A204.1 (cell line): ENCODE measurements around the gene RHBDF1.

Experiments
- FAIRE-seq: peaks from 2 replicates; lab custom pipeline; 2012; peaks lifted over from hg19 to GRCh38; lab: Jason Lieb, UNC

RHBDF1 gene

DNA sequence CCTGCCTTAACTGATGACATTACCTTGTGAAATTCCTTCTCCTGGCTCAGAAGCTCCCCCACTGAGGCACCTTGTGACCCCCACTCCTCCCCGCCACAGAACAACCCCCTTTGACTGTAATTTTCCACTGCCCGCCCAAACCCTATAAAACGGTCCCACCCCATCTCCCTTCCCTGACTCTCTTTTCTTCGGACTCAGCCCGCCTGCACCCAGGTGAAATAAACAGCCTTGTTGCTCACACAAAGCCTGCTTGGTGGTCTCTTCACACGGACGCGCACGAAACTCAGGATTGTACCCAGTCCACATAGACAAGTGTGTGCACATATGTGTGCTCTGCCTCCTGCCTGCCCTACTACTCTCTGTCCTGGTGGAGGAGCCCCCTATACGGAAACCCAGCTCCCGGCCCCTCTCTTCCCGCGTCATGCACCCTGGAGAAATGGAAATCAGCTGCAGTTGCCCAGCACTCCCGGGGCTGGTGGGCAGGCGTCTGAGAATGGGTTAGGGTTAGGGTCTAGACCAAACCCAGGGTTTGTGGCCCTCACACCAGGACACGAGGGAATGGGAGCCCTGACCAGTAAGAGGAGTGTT lies 2.4 kb upstream of the RHBDF1 start:
- no peak for FAIRE-seq

DNA sequence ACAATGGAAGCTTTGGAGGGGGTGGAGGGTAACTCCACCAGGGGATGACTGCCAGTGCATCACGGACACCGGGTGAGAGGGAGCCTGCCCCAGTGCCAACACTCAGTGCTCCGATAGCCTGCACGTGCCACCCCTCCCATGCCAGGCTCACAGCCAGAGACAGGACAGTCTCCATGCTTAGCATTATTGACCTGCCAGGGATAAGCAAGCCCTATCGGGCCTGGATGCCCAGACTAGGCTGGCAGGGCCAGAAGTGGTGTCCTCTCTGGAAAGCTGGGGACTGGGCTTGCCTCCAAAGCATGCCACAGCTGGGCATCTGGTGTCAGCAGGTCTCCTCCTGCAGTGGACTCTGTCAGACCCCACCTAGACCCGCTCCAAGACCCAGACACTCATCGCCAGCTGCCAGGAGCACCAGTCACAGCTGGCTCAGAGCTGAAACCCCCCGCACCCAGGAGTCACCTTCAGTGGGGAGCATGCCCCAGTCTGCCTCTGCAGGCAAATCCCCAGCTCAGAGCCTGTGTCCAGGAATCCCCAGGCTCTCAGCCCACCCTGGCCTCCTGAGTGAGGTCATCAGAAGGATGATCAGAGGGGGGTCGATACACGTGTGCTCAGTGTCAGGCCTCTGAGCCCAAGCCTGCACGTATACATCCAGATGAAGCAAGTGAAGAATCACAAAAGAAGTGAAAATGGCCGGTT lies 1.8 kb upstream of the RHBDF1 start:
- FAIRE-seq: no peak

DNA sequence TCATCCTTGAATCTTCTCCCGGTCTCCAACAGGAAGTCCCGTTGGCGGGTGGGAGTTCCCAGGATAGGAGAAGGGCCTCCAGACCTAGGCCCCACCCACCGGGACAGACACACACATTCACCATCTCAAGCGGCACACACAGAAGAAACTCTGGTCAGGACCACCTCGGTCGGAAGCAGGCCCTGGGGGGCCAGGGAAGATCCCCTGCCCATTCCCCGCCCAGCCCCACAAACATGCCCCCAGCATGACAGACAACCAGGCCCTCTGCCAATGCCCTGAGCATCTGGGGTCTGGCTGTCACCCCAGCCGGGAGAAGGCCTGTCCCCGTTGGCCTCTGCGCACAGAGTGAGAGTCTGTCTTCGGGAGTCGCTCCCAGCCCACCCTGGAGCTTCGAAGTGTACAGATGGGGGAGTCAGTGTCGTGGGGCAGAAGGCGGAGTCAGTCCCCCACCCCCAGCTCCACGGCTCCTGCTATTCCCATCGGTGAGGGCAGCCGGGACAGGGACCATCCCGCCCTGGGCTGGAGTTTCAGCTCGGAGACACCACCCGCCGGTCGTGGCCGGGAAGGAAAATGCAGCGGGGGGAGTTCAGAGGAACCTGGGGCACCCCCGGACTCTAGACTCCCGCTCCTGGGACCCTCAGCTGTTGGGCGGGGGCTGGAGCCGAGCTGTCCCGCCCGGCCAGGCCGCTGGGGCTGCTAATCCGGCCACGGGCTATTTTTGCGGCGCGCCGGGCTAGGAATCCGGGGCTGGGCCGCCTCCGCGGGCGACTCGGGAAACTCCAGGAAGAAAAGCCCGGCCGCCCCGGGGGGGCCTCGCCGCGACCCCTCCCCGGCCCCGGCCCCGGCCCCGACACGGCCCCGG lies 660 bp downstream of the RHBDF1 start:
- FAIRE-seq: peak; percentile 52

DNA sequence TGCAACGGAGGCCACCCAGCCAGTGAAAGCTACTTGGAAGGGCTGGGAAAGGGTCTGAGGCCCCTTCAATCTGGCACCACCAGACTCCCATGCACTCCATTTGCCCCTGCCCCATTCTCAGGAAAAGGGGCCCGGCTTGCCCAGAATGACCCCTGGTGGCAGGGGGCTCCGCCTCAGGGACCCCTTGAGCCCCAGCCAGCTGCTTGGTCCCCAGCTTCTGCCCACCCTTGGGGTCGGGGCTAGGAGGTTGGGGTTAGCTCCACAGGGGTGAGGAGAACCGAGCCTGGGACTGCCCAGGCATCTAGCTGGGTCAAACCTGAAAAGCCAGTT lies 1.3 kb downstream of the RHBDF1 start:
- no peak for FAIRE-seq

DNA sequence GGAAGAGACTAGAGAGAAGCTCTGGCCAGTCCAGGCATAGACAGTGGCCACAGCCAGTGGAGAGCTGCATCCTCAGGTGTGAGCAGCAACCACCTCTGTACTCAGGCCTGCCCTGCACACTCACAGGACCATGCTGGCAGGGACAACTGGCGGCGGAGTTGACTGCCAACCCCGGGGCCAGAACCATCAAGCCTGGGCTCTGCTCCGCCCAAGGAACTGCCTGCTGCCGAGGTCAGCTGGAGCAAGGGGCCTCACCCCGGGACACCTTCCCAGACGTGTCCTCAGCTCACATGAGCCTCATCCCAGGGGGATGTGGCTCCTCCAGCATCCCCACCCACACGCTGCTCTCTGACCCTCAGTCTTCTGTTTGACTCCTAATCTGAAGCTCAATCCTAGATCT lies 3.2 kb downstream of the RHBDF1 start:
- no peak for FAIRE-seq

DNA sequence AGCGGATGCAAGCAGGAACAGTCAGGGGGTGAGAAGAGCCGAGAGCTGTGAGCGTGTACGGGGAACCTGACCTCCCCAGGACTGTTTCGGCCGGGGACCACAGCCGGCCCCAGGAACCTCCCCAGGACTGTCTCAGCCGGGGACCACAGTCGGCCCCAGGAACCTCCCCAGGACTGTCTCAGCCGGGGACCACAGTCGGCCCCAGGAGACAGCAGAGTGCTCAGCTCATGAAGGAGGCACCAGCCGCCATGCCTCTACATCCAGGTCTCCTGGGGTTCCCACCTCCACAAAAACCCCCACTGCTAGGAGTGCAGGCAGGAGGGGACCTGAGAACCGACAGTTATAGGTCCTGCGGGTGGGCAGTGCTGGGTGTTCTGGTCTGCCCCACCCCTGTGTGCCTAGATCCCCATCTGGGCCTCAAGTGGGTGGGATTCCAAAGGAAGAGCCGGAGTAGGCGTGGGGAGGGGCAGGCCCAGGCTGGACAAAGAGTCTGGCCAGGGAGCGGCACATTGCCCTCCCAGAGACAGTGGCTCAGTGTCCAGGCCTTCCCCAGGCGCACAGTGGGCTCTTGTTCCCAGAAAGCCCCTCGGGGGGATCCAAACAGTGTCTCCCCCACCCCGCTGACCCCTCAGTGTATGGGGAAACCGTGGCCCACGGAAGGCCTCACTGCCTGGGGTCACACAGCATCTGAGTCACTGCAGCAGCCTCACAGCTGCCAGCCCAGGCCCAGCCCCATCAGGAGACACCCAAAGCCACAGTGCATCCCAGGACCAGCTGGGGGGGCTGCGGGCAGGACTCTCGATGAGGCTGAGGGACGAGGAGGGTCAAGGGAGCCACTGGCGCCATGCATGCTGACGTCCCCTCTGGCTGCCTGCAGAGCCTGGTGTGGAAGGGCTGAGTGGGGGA lies 4.3 kb downstream of the RHBDF1 start:
- no peak for FAIRE-seq

GRCh38 chr16:67183-67791 lies 5.1 kb downstream of the RHBDF1 start:
- no peak for FAIRE-seq

DNA sequence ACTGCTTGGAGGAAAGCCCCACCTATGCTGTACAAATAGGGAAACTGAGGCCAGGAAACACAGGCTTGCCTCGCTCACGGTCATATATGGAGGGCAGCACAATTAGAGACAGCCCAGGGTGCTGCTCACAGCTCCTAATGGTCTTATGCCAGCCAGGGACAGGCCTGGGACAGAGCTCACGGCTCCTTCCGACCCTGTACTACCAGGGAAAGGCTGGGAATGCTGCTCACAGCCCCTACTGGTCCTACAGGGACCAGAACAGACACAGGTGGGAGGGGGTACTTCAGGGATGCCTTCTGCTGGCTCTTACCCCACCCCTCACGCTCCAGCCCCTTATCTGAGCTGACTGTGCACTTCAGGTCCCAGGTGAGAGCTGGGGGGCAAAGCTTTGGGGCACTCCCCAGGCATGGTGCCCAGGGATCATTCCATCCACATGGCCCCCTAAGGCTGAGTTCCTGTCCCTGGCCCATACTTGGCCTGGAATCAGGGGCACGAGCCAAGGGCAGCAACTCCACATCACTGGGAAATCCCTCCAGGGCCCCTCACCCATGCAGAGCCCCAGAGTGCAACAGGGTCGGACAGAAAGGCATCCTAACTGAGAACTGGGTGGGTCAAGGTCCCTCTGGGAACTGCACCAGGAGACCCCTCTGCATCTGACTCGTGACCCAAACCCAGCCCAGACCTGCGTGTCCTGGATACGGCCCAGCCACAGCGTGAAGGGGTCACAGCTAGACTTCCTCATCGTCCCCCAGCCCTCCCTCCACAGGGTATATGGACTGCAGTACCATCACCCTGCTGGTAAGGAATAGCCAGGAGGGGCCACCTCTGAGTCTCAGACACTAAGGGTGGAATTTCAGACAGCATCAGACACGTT lies 5.9 kb downstream of the RHBDF1 start:
- FAIRE-seq: no peak

- FAIRE-seq: no peak
Observed at GRCh38 chr16:65745-66144, 6.7 kb downstream of the RHBDF1 start.

DNA sequence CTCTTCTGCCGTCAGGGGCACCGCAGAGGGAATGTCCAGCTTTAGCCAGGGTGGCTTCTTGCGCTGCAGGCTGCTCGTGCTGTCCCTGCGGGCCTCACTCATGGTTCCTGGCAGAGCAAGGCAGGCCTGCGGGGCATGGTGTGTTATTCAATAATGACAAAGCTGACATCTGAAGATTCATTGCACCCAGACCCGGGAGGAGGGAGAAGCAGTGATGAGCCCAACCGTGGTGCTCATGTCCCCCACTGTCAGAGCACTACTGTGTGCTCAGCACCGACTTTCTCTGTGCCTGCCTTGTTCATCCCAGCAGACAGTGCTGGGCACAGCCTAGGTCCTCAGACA lies 7.5 kb downstream of the RHBDF1 start:
- FAIRE-seq: no peak

DNA sequence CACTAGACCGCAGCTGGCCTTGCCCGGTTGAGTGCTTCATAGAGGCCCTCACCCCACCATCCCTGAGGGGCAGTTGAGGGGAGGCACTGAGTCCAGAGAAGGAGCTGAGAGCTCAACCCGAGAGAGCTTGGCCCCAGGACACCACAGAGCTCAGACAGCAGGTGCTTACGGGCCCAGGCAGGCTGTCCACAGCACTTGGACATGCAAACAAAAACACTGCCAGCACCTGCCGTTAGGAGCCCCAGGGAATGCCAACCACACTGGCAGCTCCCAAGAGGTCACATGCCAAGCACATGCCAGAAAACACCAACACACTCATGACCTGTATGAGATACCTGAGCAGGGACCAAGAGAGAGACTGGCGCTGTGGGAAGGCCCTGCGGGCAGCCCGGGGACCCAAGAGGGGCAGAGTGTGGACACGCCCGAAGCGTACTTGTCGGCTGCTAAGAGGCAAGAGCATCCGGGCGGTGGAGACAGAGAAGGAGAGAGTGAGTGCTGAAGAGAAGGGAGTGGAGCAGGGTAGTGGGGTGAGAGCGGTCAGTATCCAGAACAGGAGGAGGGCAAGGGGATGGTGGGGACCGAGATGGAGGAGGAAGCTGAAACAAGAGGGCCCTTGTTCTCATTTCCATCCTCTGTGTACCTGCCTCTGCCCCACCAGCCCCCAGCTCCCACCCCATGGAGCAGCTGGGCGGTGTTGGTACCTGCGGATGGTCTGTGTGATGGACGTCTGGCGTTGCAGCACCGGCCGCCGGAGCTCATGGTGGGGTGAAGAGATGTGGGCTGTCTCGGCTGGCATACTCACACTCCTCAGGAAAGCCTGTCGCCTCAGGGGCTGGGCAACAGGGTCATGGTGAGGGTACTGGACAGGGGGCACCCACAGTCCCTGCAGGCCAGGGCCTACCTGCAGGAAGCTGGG lies 8.2 kb downstream of the RHBDF1 start:
- FAIRE-seq: no peak

- FAIRE-seq: no peak
Observed at GRCh38 chr16:63466-63865, 9.0 kb downstream of the RHBDF1 start.

- no peak for FAIRE-seq
Observed at GRCh38 chr16:62968-63391, 9.5 kb downstream of the RHBDF1 start.

GRCh38 chr16:62283-62967 lies 10.0 kb downstream of the RHBDF1 start:
- no peak for FAIRE-seq

- FAIRE-seq: no peak
Observed at GRCh38 chr16:61879-62281, 10.6 kb downstream of the RHBDF1 start.

- FAIRE-seq: no peak
Observed at GRCh38 chr16:60929-61878, 11.2 kb downstream of the RHBDF1 start.

DNA sequence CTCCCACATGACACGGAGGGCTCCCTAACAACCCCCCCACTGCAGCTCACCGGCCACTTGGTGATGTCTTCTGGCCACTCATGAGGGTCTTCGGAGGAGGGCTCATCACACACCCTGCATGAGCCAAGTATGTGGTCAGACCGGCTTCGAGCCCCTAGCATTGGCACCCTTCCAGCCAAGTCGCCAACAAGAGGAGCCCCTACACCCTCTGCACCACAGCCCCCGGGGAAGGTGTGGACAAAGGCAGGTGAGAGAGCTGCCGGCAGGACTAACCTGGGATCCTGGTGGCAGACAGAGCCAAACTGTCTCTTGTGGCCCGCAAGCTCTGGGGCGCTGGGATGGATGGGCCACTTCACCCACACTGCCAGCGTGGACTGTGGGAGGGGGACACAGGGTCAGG lies 12.3 kb downstream of the RHBDF1 start:
- FAIRE-seq: no peak

GRCh38 chr16:59440-60059 lies 12.9 kb downstream of the RHBDF1 start:
- no peak for FAIRE-seq
